CD4-positive, alpha-beta memory T cell (primary cell): ENCODE data around the gene ING4. TPM values are rescaled to one million over a fixed set of nuclear protein-coding genes. Genes with fewer than 3 reads are reported as not detected.
A peak's percentile ranks its signal among the peaks of the same experiment; 100 is the strongest.

Experiments used
- CTCF ChIA-PET: fragments of 350-600 bp; sonication (Branson Sonifier 250); formaldehyde crosslinking; loops from one replicate; lab custom pipeline; 2021; ENCODE audit warnings: inconsistent platforms; ENCODE audit not compliant: partially characterized antibody; lab: Charles Lee
- POLR2A ChIA-PET: fragments of 350-600 bp; sonication (Branson Sonifier 250); formaldehyde crosslinking; loops from one replicate; lab custom pipeline; 2021; ENCODE audit not compliant: partially characterized antibody; lab: Charles Lee
- DNase-seq, 5 donors: peaks; one replicate each; pipeline versions ENCODE4 v3.0.0 to v3.0.0-alpha.2; 2020 to 2022; ENCODE audit warnings: mixed read lengths in 1 of 5
- H3K27ac ChIP-seq: one replicate; pipeline ENCODE4 v1.7.0; 2013; ENCODE audit warnings: low read depth, low read length
- H3K27me3 ChIP-seq: 2 replicates; pipeline ENCODE4 v1.7.0; 2013; ENCODE audit warnings: mild to moderate bottlenecking, low read length, moderate library complexity; ENCODE audit not compliant: insufficient read depth
- H3K36me3 ChIP-seq: 2 replicates; pipeline ENCODE4 v1.7.0; 2013; ENCODE audit warnings: mild to moderate bottlenecking, low read length, moderate library complexity; ENCODE audit not compliant: insufficient read depth
- H3K4me1 ChIP-seq: 2 replicates; pipeline ENCODE4 v1.7.0; 2013; ENCODE audit warnings: mild to moderate bottlenecking, low read length, moderate library complexity; ENCODE audit not compliant: insufficient read depth
- H3K4me3 ChIP-seq, 2 donors: one replicate each; pipeline ENCODE4 v1.7.0; 2013; ENCODE audit warnings: low read length in 2 of 2, mild to moderate bottlenecking in 1 of 2
- H3K9me3 ChIP-seq, 2 donors: one replicate each; pipeline ENCODE4 v1.7.0; 2013; ENCODE audit warnings: low read length in 2 of 2, control low read depth in 1 of 2; ENCODE audit not compliant: control insufficient read depth in 1 of 2
- H3K27ac Mint-ChIP-seq, 7 donors: one replicate each; pipeline ENCODE4 v1.8.0; 2020 to 2021; ENCODE audit warnings: mixed read lengths in 7 of 7, mild to moderate bottlenecking in 6 of 7, inconsistent platforms in 3 of 7, moderate library complexity in 3 of 7
- H3K27me3 Mint-ChIP-seq, 2 donors: one replicate each; pipeline ENCODE4 v1.8.0; 2020 to 2021; ENCODE audit warnings: mixed read lengths in 2 of 2
- H3K36me3 Mint-ChIP-seq, 2 donors: one replicate each; pipeline ENCODE4 v1.8.0; 2020 to 2021; ENCODE audit warnings: mixed read lengths in 2 of 2, inconsistent platforms in 1 of 2, mild to moderate bottlenecking in 1 of 2
- H3K4me1 Mint-ChIP-seq, 4 donors: one replicate each; pipeline ENCODE4 v1.8.0; 2020 to 2021; ENCODE audit warnings: mixed read lengths in 4 of 4, mild to moderate bottlenecking in 1 of 4
- H3K4me3 Mint-ChIP-seq, 8 donors: one replicate each; pipeline ENCODE4 v1.8.0; 2020 to 2021; ENCODE audit warnings: mixed read lengths in 8 of 8, mild to moderate bottlenecking in 7 of 8, moderate library complexity in 6 of 8, inconsistent platforms in 3 of 8
- H3K9me3 Mint-ChIP-seq, 8 donors: one replicate each; pipeline ENCODE4 v1.8.0; 2020 to 2021; ENCODE audit warnings: mixed read lengths in 8 of 8, mild to moderate bottlenecking in 5 of 8, inconsistent platforms in 3 of 8, moderate library complexity in 1 of 8
- intact Hi-C: fragments of 100-400 bp; cut with micrococcal nuclease; formaldehyde crosslinking; loops from one replicate; pipeline ENCODE4 v1.15.1; 2023
- polyA plus RNA-seq, 2 donors: library from polyadenylated mRNA; unstranded; fragments of 300-500 nt; fragmentation: Illumina TruSeq; gene quantifications; one replicate each; pipeline ENCODE4 v1.2.3, GENCODE V29; 2021
- total RNA-seq, 2 experiments: library from RNA; stranded (reverse); gene quantifications; one replicate each; pipeline ENCODE4 v1.2.3, GENCODE V29; 2021

ING4 gene
- total and polyA plus RNA-seq, 4 experiments from 2014 or later = 73.0 to 122 (median 82.9) TPM

- POLR2A ChIA-PET = interaction anchor here (0.9 to 1.6 kb wide), 3 partner anchors 13 to 71 kb away, joined by 3 to 7 read pairs (median 3); partner anchors contain the start of gene ZNF384
- no peak overlapping the region for H3K27ac ChIP-seq
- Mint-ChIP-seq H3K4me1 (peaks cover 3 to 28% (median 15%) of the 10 kb centered on the region in 4 donors), H3K27me3 (no peaks in the 10 kb centered on the region), H3K27ac (peak overlapping the region in 5 of 7 donors; percentile 38 to 70 (median 68)), H3K36me3 (peaks cover 4 to 6% of the 10 kb centered on the region in 2 donors), H3K9me3 (no peaks in the 10 kb centered on the region), H3K4me3 (peak overlapping the region in 1 of 8 donors; percentile 43)
- CTCF ChIA-PET = interaction anchor here (0.6 to 4.8 kb wide), 15 partner anchors 9 to 254 kb away, joined by 3 to 40 read pairs (median 4); partner anchors contain the start of genes LPAR5, MLF2 and SPSB2
- no peaks in the 10 kb centered on the region for H3K36me3 ChIP-seq
- H3K27me3 ChIP-seq = no peaks in the 10 kb centered on the region
- no peaks in the 10 kb centered on the region for H3K4me1 ChIP-seq
- intact Hi-C loops = loop anchor here (2.0 kb wide), 1 partner anchor 26 kb away; no protein-coding TSS in a partner anchor
- H3K4me3 ChIP-seq = no peak overlapping the region
- H3K9me3 ChIP-seq = no peaks in the 10 kb centered on the region
- DNase-seq = no peak
Measured at GRCh38 chr12:6618483-6619225, 44.3 kb downstream of the ING4 start.

GRCh38 chr12:6615802-6616201, 47.1 kb downstream of the ING4 start:
- H3K27me3 Mint-ChIP-seq = no peaks in the 10 kb centered on the region
- H3K27ac Mint-ChIP-seq = peak overlapping the region; percentile 1 to 86 (median 57)
- no peak for DNase-seq
- H3K27me3 ChIP-seq = no peaks in the 10 kb centered on the region
- intact Hi-C loops = loop anchor here (2.0 kb wide), 2 partner anchors 47 to 73 kb away; partner anchors contain the start of genes ING4 and ZNF384
- no peak overlapping the region for H3K4me3 ChIP-seq
- peaks cover 22 to 47% (median 35%) of the 10 kb centered on the region in 4 donors for H3K4me1 Mint-ChIP-seq
- no peaks in the 10 kb centered on the region for H3K9me3 ChIP-seq
- no peak overlapping the region for H3K4me3 Mint-ChIP-seq
- ChIA-PET POLR2A (interaction anchor here (0.6 to 3.9 kb wide), 5 partner anchors 10 to 237 kb away, joined by 3 to 24 read pairs (median 6); partner anchors contain the start of gene ZNF384), CTCF (interaction anchor here (0.9 to 2.0 kb wide), 12 partner anchors 10 to 221 kb away, joined by 3 to 7 read pairs (median 4); partner anchors contain the start of genes PTMS and ZNF384)
- H3K4me1 ChIP-seq = peaks cover 28% of the 10 kb centered on the region
- peaks cover 4 to 6% of the 10 kb centered on the region in 2 donors for H3K36me3 Mint-ChIP-seq
- no peak overlapping the region for H3K27ac ChIP-seq
- H3K36me3 ChIP-seq = no peaks in the 10 kb centered on the region
- no peaks in the 10 kb centered on the region for H3K9me3 Mint-ChIP-seq

- Mint-ChIP-seq H3K36me3 (peaks cover 4 to 6% of the 10 kb centered on the region in 2 donors), H3K9me3 (no peaks in the 10 kb centered on the region), H3K4me3 (peak overlapping the region in 1 of 8 donors; percentile 67), H3K27me3 (no peaks in the 10 kb centered on the region), H3K4me1 (peaks cover 23 to 50% (median 34%) of the 10 kb centered on the region in 4 donors), H3K27ac (peak overlapping the region; percentile 26 to 93 (median 85))
- H3K4me1 ChIP-seq = peaks cover 31% of the 10 kb centered on the region
- H3K36me3 ChIP-seq = no peaks in the 10 kb centered on the region
- no peak overlapping the region for H3K4me3 ChIP-seq
- ChIA-PET CTCF (interaction anchor here (1.0 to 2.0 kb wide), 8 partner anchors 9 to 223 kb away, joined by 3 to 7 read pairs (median 4); partner anchors contain the start of gene ZNF384), POLR2A (interaction anchor here (0.6 to 3.9 kb wide), 8 partner anchors 9 to 174 kb away, joined by 3 to 24 read pairs (median 6); partner anchors contain the start of genes CD4 and ZNF384)
- intact Hi-C loops = no loop called here
- no peaks in the 10 kb centered on the region for H3K27me3 ChIP-seq
- H3K9me3 ChIP-seq = no peaks in the 10 kb centered on the region
- DNase-seq = no peak
- no peak overlapping the region for H3K27ac ChIP-seq
Measured at GRCh38 chr12:6614513-6615172, 48.3 kb downstream of the ING4 start.

- Histone ChIP-seq H3K9me3 (no peaks in the 10 kb centered on the region), H3K4me3 (no peak overlapping the region), H3K27me3 (no peaks in the 10 kb centered on the region), H3K27ac (no peak overlapping the region), H3K36me3 (no peaks in the 10 kb centered on the region), H3K4me1 (peaks cover 31% of the 10 kb centered on the region)
- intact Hi-C loops = no loop called here
- ChIA-PET CTCF (interaction anchor here (1.0 to 2.1 kb wide), 8 partner anchors 10 to 140 kb away, joined by 3 to 7 read pairs (median 4); no protein-coding TSS in a partner anchor), POLR2A (interaction anchor here (1.1 to 3.9 kb wide), 10 partner anchors 8 to 179 kb away, joined by 4 to 24 read pairs (median 8); partner anchors contain the start of genes CD4, COPS7A, LPAR5 and MLF2)
- H3K4me1 Mint-ChIP-seq = peaks cover 23 to 50% (median 34%) of the 10 kb centered on the region in 4 donors
- peak overlapping the region; percentile 26 to 93 (median 85) for H3K27ac Mint-ChIP-seq
- peaks cover 0 to under 1% of the 10 kb centered on the region in 2 donors for H3K36me3 Mint-ChIP-seq
- peak in 4 of 5 donors; percentile 42 to 60 (median 53) for DNase-seq
- H3K4me3 Mint-ChIP-seq = peak overlapping the region in 1 of 8 donors; percentile 67
- no peaks in the 10 kb centered on the region for H3K9me3 Mint-ChIP-seq
- no peaks in the 10 kb centered on the region for H3K27me3 Mint-ChIP-seq
Measured at GRCh38 chr12:6613776-6614512, 49.0 kb downstream of the ING4 start.

GRCh38 chr12:6613015-6613775, 49.7 kb downstream of the ING4 start:
- ChIA-PET POLR2A (interaction anchor here (0.6 to 3.9 kb wide), 19 partner anchors 10 to 268 kb away, joined by 3 to 24 read pairs (median 6); partner anchors contain the start of genes CD4, CDCA3, COPS7A and LPAR5), CTCF (interaction anchor here (0.5 to 2.1 kb wide), 9 partner anchors 9 to 278 kb away, joined by 3 to 9 read pairs (median 3); no protein-coding TSS in a partner anchor)
- peak overlapping the region in 3 of 8 donors; percentile 6 to 72 (median 51) for H3K4me3 Mint-ChIP-seq
- Histone ChIP-seq H3K27ac (peak overlapping the region; percentile 37), H3K4me1 (peaks cover 31% of the 10 kb centered on the region), H3K27me3 (no peaks in the 10 kb centered on the region), H3K4me3 (no peak overlapping the region), H3K36me3 (no peaks in the 10 kb centered on the region), H3K9me3 (no peaks in the 10 kb centered on the region)
- peaks cover 23 to 50% (median 34%) of the 10 kb centered on the region in 4 donors for H3K4me1 Mint-ChIP-seq
- H3K27ac Mint-ChIP-seq = peak overlapping the region; percentile 11 to 85 (median 76)
- H3K27me3 Mint-ChIP-seq = no peaks in the 10 kb centered on the region
- H3K36me3 Mint-ChIP-seq = no peaks in the 10 kb centered on the region
- H3K9me3 Mint-ChIP-seq = no peaks in the 10 kb centered on the region
- intact Hi-C loops = no loop called here
- peak in 2 of 5 donors; percentile 33 to 36 for DNase-seq
